Heart left ventricle (tissue), 16 donors: ENCODE measurements around the gene SNRPA1. TPM values are rescaled to one million over a fixed set of nuclear protein-coding genes. Genes with fewer than 3 reads are reported as not detected.

Source experiments
- ATAC-seq, 4 donors: fragments of 200-7000 bp; cut with Tn5 transposase; one replicate each; pipeline ENCODE4 v1.9.1; 2020 to 2022; ENCODE audit warnings: moderate library complexity in 4 of 4, mild to moderate bottlenecking in 3 of 4, moderate number of reproducible peaks in 1 of 4
- DNase-seq, 5 donors: peaks; one replicate each; pipeline ENCODE4 v3.0.0-alpha.2; 2020
- H3K27ac ChIP-seq, 12 donors: fragments of 200-600 bp; sonication (generic) in 4 of 12; one replicate each; pipeline versions ENCODE4 v1.5.0 to v1.8.0; 2016 to 2022; ENCODE audit warnings: mild to moderate bottlenecking in 2 of 12
- H3K27me3 ChIP-seq, 9 donors: fragments of 200-600 bp; sonication (generic) in 2 of 9; one replicate each; pipeline versions ENCODE4 v1.5.1 to v1.8.0; 2016 to 2022; ENCODE audit warnings: mild to moderate bottlenecking in 3 of 9
- H3K36me3 ChIP-seq, 9 donors: fragments of 200-600 bp; sonication (generic) in 2 of 9; one replicate each; pipeline versions ENCODE4 v1.5.0 to v1.8.0; 2018 to 2022; ENCODE audit warnings: mild to moderate bottlenecking in 2 of 9
- H3K4me1 ChIP-seq, 12 donors: fragments of 200-600 bp; sonication (generic) in 4 of 12; one replicate each; pipeline versions ENCODE4 v1.5.0 to v1.8.0; 2016 to 2022; ENCODE audit warnings: mild to moderate bottlenecking in 3 of 12
- H3K4me3 ChIP-seq, 12 donors: fragments of 200-600 bp; sonication (generic) in 4 of 12; one replicate each; pipeline versions ENCODE4 v1.5.0 to v1.8.0; 2017 to 2022; ENCODE audit warnings: mild to moderate bottlenecking in 9 of 12, moderate library complexity in 4 of 12
- H3K9me3 ChIP-seq, 12 donors: fragments of 200-600 bp; sonication (generic) in 4 of 12; one replicate each; pipeline versions ENCODE4 v1.5.0 to v1.8.0; 2016 to 2022; ENCODE audit warnings: mild to moderate bottlenecking in 1 of 12
- CTCF ChIP-seq, 12 donors: fragments of 200-600 bp; sonication (generic) in 4 of 12; IDR thresholded peaks; one replicate each; pipeline versions ENCODE4 v1.5.0 to v1.8.0; 2018 to 2022; ENCODE audit warnings: antibody characterized with exemption in 12 of 12, mild to moderate bottlenecking in 5 of 12
- POLR2A ChIP-seq, 2 donors: fragments of 450-650 bp; IDR thresholded peaks; one replicate each; pipeline ENCODE4 v1.6.1; 2017; ENCODE audit warnings: antibody characterized with exemption in 2 of 2, mild to moderate bottlenecking in 2 of 2, moderate library complexity in 2 of 2
- WGBS, 4 donors: extraction: QIAGEN DNeasy Blood & Tissue Kit in 2 of 4; methylation state at CpG; one replicate each; pipeline versions ENCODE4 v1.1.5 to v1.1.7; 2013 to 2018; 5-methylcytosine and 5-hydroxymethylcytosine counted together
- intact Hi-C, 10 donors: fragments of 100-400 bp; cut with DNase I; formaldehyde crosslinking; loops; one replicate each; pipeline versions ENCODE4 v1.11.1 to v1.14.2; 2022
- polyA plus RNA-seq, 2 donors: library from polyadenylated mRNA; stranded (reverse); fragments of 200-250 nt; gene quantifications; one replicate each; pipeline ENCODE4 v1.2.3, GENCODE V29; 2013
- total RNA-seq, 9 donors: library from RNA; depleted of rRNA in 2 of 9; stranded (reverse); fragments of >200 nt in 2 of 9; fragmentation: NEBNext Ultra II Directional in 3 of 9; extraction: Animal tissue kit (Norgen Biotek cat#: 25700) in 3 of 9; gene quantifications; one replicate each; pipeline versions ENCODE4 v1.1.0 to v1.2.4, GENCODE V29; 2016 to 2023
- donor health status: ischemic (EF 13 %, LVEDD 7.1; RV severe dilation, severe dysfunction).
- donor health status: healthy with polysubstance abuse.
- donor health status: DM: no; HTN: yes; CAD: no.
- donor health status: DM: no; HTN: no; CAD: no.
- donor health status: ischemic (EF 25% LVEDD 6.9; RV normal size, moderate dysfunction).
- donor health status: ischemic (EF 25% LVEDD 5.7; RV mildly dilated, moderate dysfunction).
- donor health status: healthy.
- donor health status: DM: yes; HTN: yes; CAD: no.
- donor health status: ischemic (EF 35%, LVEDD 5.7; RV mildly dilated, moderate dysfunction).
- donor health status: nonischemic (EF 11% LVEDD 7.7; RV severe dilation, severe dysfunction).
- donor health status: DM: yes; HTN: yes; CAD: no.
- donor health status: PGD.
- donor health status: ischemic (EF 29% LVEDD 5.4; RV normal size, mild dysfunction).
- donor health status: nonischemic (EF 23%, LVEDD 6.1; RV moderate dilation, normal function).

The SNRPA1 gene
- total and polyA plus RNA-seq, 11 donors: 17.6 to 57.8 (median 30.2) TPM

- H3K9me3 ChIP-seq: no peaks in the 10 kb centered on the region
- peak in 4 of 12 donors; percentile 7 to 25 (median 16) for TF ChIP-seq CTCF (IDR thresholded peaks at IDR 0.05)
- TF ChIP-seq POLR2A (IDR thresholded peaks at IDR 0.05): no peak
- WGBS, 4 donors: 11 to 20% (median 13%) methylated on average over 14 of the region's 14 CpGs
- H3K36me3 ChIP-seq: peaks cover 0 to 69% (median 64%) of the 10 kb centered on the region in 9 donors
- peak overlapping the region; percentile 62 to 98 (median 90) for H3K4me3 ChIP-seq
- intact Hi-C loops: loop anchor here in 1 of 10 donors (10.0 kb wide), 1 partner anchor 672 kb away; the partner anchor contains the start of genes ASB7 and LINS1
- H3K27me3 ChIP-seq: no peaks in the 10 kb centered on the region
- no peak for DNase-seq
- peaks cover 6 to 36% (median 18%) of the 10 kb centered on the region in 12 donors for H3K4me1 ChIP-seq
- H3K27ac ChIP-seq: peak overlapping the region; percentile 82 to 97 (median 94)
- peak in 1 of 4 donors; percentile 3 for ATAC-seq
Measured at GRCh38 chr15:101276501-101277037, 18.5 kb downstream of the SNRPA1 start.

GRCh38 chr15:101275018-101275417, 20.0 kb downstream of the SNRPA1 start:
- intact Hi-C loops: loop anchor here in 1 of 10 donors (10.0 kb wide), 1 partner anchor 670 kb away; the partner anchor contains the start of genes ASB7 and LINS1
- peaks cover 0 to 69% (median 64%) of the 10 kb centered on the region in 9 donors for H3K36me3 ChIP-seq
- H3K27ac ChIP-seq: peak overlapping the region in 1 of 12 donors; percentile 11
- H3K4me3 ChIP-seq: no peak overlapping the region
- 88 to 91% (median 90%) methylated on average over 5 of the region's 5 CpGs for WGBS, 4 donors
- no peaks in the 10 kb centered on the region for H3K27me3 ChIP-seq
- DNase-seq (no peak), ATAC-seq (no peak)
- no peaks in the 10 kb centered on the region for H3K9me3 ChIP-seq
- peaks cover 6 to 36% (median 18%) of the 10 kb centered on the region in 12 donors for H3K4me1 ChIP-seq
- no peak for TF ChIP-seq CTCF (IDR thresholded peaks at IDR 0.05)
- TF ChIP-seq POLR2A (IDR thresholded peaks at IDR 0.05): no peak

- ATAC-seq: peak in 2 of 4 donors; percentile 10 to 28
- no peaks in the 10 kb centered on the region for H3K9me3 ChIP-seq
- no peak for DNase-seq
- H3K27me3 ChIP-seq: no peaks in the 10 kb centered on the region
- H3K4me3 ChIP-seq: no peak overlapping the region
- 52 to 71% (median 61%) methylated on average over 5 of the region's 5 CpGs for WGBS, 4 donors
- intact Hi-C loops: loop anchor here in 1 of 10 donors (10.0 kb wide), 1 partner anchor 669 kb away; the partner anchor contains the start of genes ASB7 and LINS1
- H3K36me3 ChIP-seq: peaks cover 0 to 74% (median 65%) of the 10 kb centered on the region in 9 donors
- TF ChIP-seq CTCF (IDR thresholded peaks at IDR 0.05) (no peak), POLR2A (IDR thresholded peaks at IDR 0.05) (no peak)
- peaks cover 6 to 40% (median 18%) of the 10 kb centered on the region in 12 donors for H3K4me1 ChIP-seq
- H3K27ac ChIP-seq: peak overlapping the region in 9 of 12 donors; percentile 11 to 78 (median 45)
Measured at GRCh38 chr15:101273534-101273933, 21.5 kb downstream of the SNRPA1 start.

GRCh38 chr15:101272584-101272983, 22.5 kb downstream of the SNRPA1 start:
- no peak overlapping the region for H3K4me3 ChIP-seq
- peak overlapping the region in 2 of 12 donors; percentile 59 to 78 for H3K27ac ChIP-seq
- intact Hi-C loops: loop anchor here in 1 of 10 donors (10.0 kb wide), 1 partner anchor 668 kb away; the partner anchor contains the start of genes ASB7 and LINS1
- no peak for TF ChIP-seq CTCF (IDR thresholded peaks at IDR 0.05)
- TF ChIP-seq POLR2A (IDR thresholded peaks at IDR 0.05): no peak
- H3K4me1 ChIP-seq: peaks cover 6 to 36% (median 14%) of the 10 kb centered on the region in 12 donors
- no peaks in the 10 kb centered on the region for H3K27me3 ChIP-seq
- peaks cover 0 to 74% (median 65%) of the 10 kb centered on the region in 9 donors for H3K36me3 ChIP-seq
- H3K9me3 ChIP-seq: no peaks in the 10 kb centered on the region
- 74 to 81% (median 79%) methylated on average over 9 of the region's 9 CpGs for WGBS, 4 donors
- no peak for ATAC-seq
- no peak for DNase-seq
